Measurements from ENCODE around the gene IGF1R. TPM values are rescaled to one million over a fixed set of nuclear protein-coding genes. Genes with fewer than 3 reads are reported as not detected.

IGF1R gene
- total RNA-seq, 2 experiments from 2014 or later, result 21.5 to 23.4 TPM

GRCh38 chr15:98875309-98875708 lies 227.0 kb downstream of the IGF1R start:
- no peak overlapping the region for H3K4me3 Mint-ChIP-seq
- no peaks in the 10 kb centered on the region for H3K27me3 Mint-ChIP-seq
- DNase-seq (no peak), ATAC-seq (ENCODE audit: low read depth) (no peak)
- no peaks in the 10 kb centered on the region for H3K9me3 Mint-ChIP-seq
- no peaks in the 10 kb centered on the region for H3K36me3 Mint-ChIP-seq
- H3K4me1 Mint-ChIP-seq, result peaks cover 14% of the 10 kb centered on the region
- POLR2A ChIA-PET, result no interaction called here
- no peak overlapping the region for H3K27ac Mint-ChIP-seq

- Mint-ChIP-seq H3K27me3 (no peaks in the 10 kb centered on the region), H3K27ac (no peak overlapping the region), H3K9me3 (no peaks in the 10 kb centered on the region), H3K4me1 (peaks cover 16% of the 10 kb centered on the region), H3K4me3 (no peak overlapping the region), H3K36me3 (no peaks in the 10 kb centered on the region)
- DNase-seq (no peak), ATAC-seq (ENCODE audit: low read depth) (no peak)
- POLR2A ChIA-PET, result no interaction called here
Observed at GRCh38 chr15:98876451-98877369, 228.4 kb downstream of the IGF1R start.

DNA sequence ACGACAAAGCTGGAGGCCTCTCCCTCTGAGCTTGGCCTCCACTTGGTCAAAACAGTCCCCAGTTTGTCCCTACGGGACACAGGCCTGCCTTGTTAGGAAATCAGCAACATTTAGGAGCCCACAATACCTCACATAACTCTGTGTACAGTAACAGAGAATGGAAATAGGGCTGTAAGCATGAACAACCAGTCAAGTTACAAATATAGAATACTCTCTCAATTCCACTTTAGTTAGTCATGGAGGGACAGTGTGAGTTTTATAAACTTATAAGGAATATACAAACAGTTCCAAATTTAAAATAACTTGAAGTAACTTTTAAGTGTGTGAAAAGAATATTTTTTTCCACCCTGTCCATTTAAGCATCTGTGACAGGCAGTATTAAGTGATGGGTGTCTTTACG lies 229.8 kb downstream of the IGF1R start:
- Mint-ChIP-seq H3K4me1 (peaks cover 18% of the 10 kb centered on the region), H3K27ac (no peak overlapping the region), H3K36me3 (no peaks in the 10 kb centered on the region), H3K9me3 (no peaks in the 10 kb centered on the region), H3K27me3 (no peaks in the 10 kb centered on the region), H3K4me3 (no peak overlapping the region)
- POLR2A ChIA-PET, result no interaction called here
- DNase-seq (no peak), ATAC-seq (ENCODE audit: low read depth) (no peak)

- POLR2A ChIA-PET, result no interaction called here
- H3K4me3 Mint-ChIP-seq, result no peak overlapping the region
- no peaks in the 10 kb centered on the region for H3K36me3 Mint-ChIP-seq
- H3K4me1 Mint-ChIP-seq, result peaks cover 11% of the 10 kb centered on the region
- H3K27ac Mint-ChIP-seq, result no peak overlapping the region
- ATAC-seq (ENCODE audit: low read depth) (no peak), DNase-seq (no peak)
- H3K27me3 Mint-ChIP-seq, result no peaks in the 10 kb centered on the region
- no peaks in the 10 kb centered on the region for H3K9me3 Mint-ChIP-seq
Observed at GRCh38 chr15:98878862-98879261, 230.5 kb downstream of the IGF1R start.

- Mint-ChIP-seq H3K36me3 (no peaks in the 10 kb centered on the region), H3K4me3 (no peak overlapping the region), H3K27ac (peak overlapping the region; percentile 3), H3K9me3 (no peaks in the 10 kb centered on the region), H3K27me3 (no peaks in the 10 kb centered on the region), H3K4me1 (peaks cover 5% of the 10 kb centered on the region)
- POLR2A ChIA-PET, result no interaction called here
- ATAC-seq (ENCODE audit: low read depth) (peak; percentile 52), DNase-seq (no peak)
Observed at GRCh38 chr15:98881526-98882520, 233.5 kb downstream of the IGF1R start.

- POLR2A ChIA-PET, result no interaction called here
- no peak overlapping the region for H3K27ac Mint-ChIP-seq
- H3K27me3 Mint-ChIP-seq, result no peaks in the 10 kb centered on the region
- H3K9me3 Mint-ChIP-seq, result no peaks in the 10 kb centered on the region
- ATAC-seq (ENCODE audit: low read depth) (no peak), DNase-seq (no peak)
- no peak overlapping the region for H3K4me3 Mint-ChIP-seq
- peaks cover 5% of the 10 kb centered on the region for H3K4me1 Mint-ChIP-seq
- no peaks in the 10 kb centered on the region for H3K36me3 Mint-ChIP-seq
Observed at GRCh38 chr15:98883478-98883877, 235.1 kb downstream of the IGF1R start.

DNA sequence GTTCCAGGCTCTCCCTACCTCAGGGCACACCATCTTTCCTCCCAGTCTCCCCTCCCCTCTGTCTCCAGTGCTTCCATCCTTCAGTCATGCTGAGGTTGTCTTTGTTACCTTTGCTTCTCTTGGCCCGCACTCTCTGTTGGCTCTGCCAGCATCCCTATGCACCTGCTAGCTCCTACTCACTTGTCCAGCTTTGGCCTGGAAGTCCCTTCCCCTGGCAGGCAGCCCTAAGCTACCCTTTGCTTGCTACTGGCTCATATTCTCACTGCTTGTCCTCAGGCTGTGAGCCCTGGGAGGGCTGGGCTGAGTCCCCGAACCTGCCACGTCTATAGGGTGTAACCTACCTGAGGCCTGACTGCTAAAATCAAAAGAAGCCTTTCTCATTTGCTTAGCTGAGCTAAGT lies 236.6 kb downstream of the IGF1R start:
- H3K4me1 Mint-ChIP-seq, result peaks cover 5% of the 10 kb centered on the region
- no peaks in the 10 kb centered on the region for H3K27me3 Mint-ChIP-seq
- ATAC-seq (ENCODE audit: low read depth), result no peak
- no peaks in the 10 kb centered on the region for H3K36me3 Mint-ChIP-seq
- H3K9me3 Mint-ChIP-seq, result no peaks in the 10 kb centered on the region
- DNase-seq, result no peak
- H3K27ac Mint-ChIP-seq, result no peak overlapping the region
- no peak overlapping the region for H3K4me3 Mint-ChIP-seq
- POLR2A ChIA-PET, result no interaction called here

- no peaks in the 10 kb centered on the region for H3K4me1 Mint-ChIP-seq
- H3K4me3 Mint-ChIP-seq, result no peak overlapping the region
- ATAC-seq (ENCODE audit: low read depth), result no peak
- H3K27me3 Mint-ChIP-seq, result no peaks in the 10 kb centered on the region
- no peaks in the 10 kb centered on the region for H3K9me3 Mint-ChIP-seq
- POLR2A ChIA-PET, result interaction anchor here (0.7 kb wide), 1 partner anchor 239 kb away, joined by 8 read pairs; no protein-coding TSS in a partner anchor
- H3K27ac Mint-ChIP-seq, result no peak overlapping the region
- no peak for DNase-seq
- no peaks in the 10 kb centered on the region for H3K36me3 Mint-ChIP-seq
Observed at GRCh38 chr15:98887976-98888375, 239.6 kb downstream of the IGF1R start.

DNA sequence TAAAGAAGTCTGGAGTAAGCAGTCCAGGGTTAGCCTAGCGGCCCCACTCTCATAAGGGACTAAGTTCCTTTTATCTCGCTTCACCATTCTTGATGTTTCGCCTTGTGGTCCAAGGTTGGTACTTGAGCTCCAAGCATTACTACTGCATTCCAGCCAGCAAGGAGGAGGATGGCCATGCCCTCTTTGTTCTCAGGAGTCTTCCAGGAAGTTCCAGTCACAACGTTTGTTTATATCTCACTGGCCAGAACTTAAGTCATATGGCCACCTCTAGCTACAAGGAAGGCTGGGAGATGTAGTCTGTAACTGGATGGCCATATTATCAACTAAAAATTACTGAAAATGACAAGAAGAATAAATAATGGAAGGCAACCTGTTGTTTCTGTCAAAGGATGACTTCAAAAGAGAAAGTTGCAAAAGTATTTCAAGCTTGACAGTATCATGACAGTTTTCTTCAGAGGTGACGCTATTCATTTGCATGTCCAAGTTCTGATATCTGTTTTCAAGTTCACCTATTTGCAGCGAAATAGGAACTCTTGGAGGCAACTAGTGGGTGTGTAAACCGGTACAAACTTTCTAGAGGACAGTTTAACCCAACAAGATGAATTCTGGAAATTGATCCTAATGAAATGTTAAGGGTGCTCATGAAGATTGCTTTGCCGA lies 240.6 kb downstream of the IGF1R start:
- H3K4me1 Mint-ChIP-seq, result no peaks in the 10 kb centered on the region
- ATAC-seq (ENCODE audit: low read depth), result no peak
- POLR2A ChIA-PET, result no interaction called here
- H3K36me3 Mint-ChIP-seq, result no peaks in the 10 kb centered on the region
- H3K27me3 Mint-ChIP-seq, result no peaks in the 10 kb centered on the region
- no peak overlapping the region for H3K4me3 Mint-ChIP-seq
- DNase-seq, result no peak
- no peaks in the 10 kb centered on the region for H3K9me3 Mint-ChIP-seq
- H3K27ac Mint-ChIP-seq, result no peak overlapping the region

DNA sequence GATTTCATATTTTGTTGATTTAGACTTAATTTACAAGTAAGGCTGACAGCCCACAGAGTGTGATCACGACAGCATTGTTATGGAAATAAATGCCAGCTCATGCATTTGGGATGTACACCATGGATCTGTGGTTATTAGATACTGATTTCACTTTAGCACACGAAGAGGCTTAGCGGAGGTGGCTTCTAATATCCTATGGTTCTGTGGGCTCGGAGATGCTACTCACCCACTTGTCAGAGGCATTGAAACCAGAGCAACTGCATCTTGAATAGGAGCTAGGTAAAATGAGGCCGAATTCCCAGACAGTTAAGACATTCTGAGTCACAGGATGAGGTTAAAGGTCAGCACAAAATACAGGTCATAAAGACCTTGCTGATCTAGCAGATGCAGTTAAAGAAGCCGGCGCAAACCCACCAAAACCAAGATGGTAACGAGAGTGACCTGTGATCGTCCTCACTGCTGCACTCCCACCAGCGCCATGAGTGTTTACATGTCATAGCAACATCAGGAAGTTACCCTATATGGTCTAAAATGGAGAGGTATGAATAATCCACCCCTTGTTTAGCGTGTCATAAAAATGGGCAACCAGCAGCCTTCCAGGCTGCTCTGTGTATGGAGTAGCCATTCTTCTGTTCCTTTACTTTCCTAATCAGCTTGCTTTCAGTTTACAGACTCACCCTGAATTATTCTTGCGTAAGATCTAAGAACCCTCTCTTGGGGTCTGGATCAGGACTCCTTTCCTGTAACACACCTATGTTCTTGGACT lies 241.8 kb downstream of the IGF1R start:
- no peak for DNase-seq
- H3K27me3 Mint-ChIP-seq, result no peaks in the 10 kb centered on the region
- no peaks in the 10 kb centered on the region for H3K4me1 Mint-ChIP-seq
- no peaks in the 10 kb centered on the region for H3K36me3 Mint-ChIP-seq
- H3K4me3 Mint-ChIP-seq, result no peak overlapping the region
- H3K9me3 Mint-ChIP-seq, result no peaks in the 10 kb centered on the region
- H3K27ac Mint-ChIP-seq, result no peak overlapping the region
- no peak for ATAC-seq (ENCODE audit: low read depth)
- POLR2A ChIA-PET, result no interaction called here

- H3K9me3 Mint-ChIP-seq, result no peaks in the 10 kb centered on the region
- no peak for DNase-seq
- H3K27ac Mint-ChIP-seq, result no peak overlapping the region
- no peaks in the 10 kb centered on the region for H3K27me3 Mint-ChIP-seq
- H3K36me3 Mint-ChIP-seq, result no peaks in the 10 kb centered on the region
- POLR2A ChIA-PET, result no interaction called here
- H3K4me1 Mint-ChIP-seq, result no peaks in the 10 kb centered on the region
- H3K4me3 Mint-ChIP-seq, result no peak overlapping the region
- no peak for ATAC-seq (ENCODE audit: low read depth)
Observed at GRCh38 chr15:98891301-98891700, 243.0 kb downstream of the IGF1R start.

- Mint-ChIP-seq H3K27me3 (no peaks in the 10 kb centered on the region), H3K36me3 (peaks cover 8% of the 10 kb centered on the region), H3K9me3 (no peaks in the 10 kb centered on the region), H3K27ac (no peak overlapping the region), H3K4me1 (no peaks in the 10 kb centered on the region), H3K4me3 (no peak overlapping the region)
- DNase-seq, result no peak
- POLR2A ChIA-PET, result no interaction called here
- no peak for ATAC-seq (ENCODE audit: low read depth)
Observed at GRCh38 chr15:98893401-98893800, 245.1 kb downstream of the IGF1R start.

DNA sequence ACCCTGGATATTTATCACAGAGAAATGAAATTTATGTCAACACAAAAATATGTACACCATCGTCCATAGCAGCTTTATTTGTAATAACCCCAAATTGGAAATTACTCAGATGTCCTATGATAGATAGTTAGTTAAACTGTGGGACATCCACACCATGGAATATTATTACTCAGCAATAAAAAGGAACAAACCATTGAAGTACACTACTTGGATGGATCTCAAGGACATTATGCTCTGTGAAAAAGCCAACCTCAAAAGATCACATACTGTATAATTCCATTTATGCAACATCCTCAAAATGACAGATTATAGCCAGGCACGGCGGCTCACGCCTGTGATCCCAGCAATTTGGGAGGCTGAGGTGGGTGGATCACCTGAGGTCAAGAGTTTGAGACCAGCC lies 246.0 kb downstream of the IGF1R start:
- H3K4me1 Mint-ChIP-seq, result no peaks in the 10 kb centered on the region
- H3K27ac Mint-ChIP-seq, result no peak overlapping the region
- peaks cover 8% of the 10 kb centered on the region for H3K36me3 Mint-ChIP-seq
- POLR2A ChIA-PET, result no interaction called here
- ATAC-seq (ENCODE audit: low read depth) (no peak), DNase-seq (no peak)
- no peak overlapping the region for H3K4me3 Mint-ChIP-seq
- H3K9me3 Mint-ChIP-seq, result no peaks in the 10 kb centered on the region
- H3K27me3 Mint-ChIP-seq, result no peaks in the 10 kb centered on the region
